ENCODE measurements around the gene M6PR.

DNA sequence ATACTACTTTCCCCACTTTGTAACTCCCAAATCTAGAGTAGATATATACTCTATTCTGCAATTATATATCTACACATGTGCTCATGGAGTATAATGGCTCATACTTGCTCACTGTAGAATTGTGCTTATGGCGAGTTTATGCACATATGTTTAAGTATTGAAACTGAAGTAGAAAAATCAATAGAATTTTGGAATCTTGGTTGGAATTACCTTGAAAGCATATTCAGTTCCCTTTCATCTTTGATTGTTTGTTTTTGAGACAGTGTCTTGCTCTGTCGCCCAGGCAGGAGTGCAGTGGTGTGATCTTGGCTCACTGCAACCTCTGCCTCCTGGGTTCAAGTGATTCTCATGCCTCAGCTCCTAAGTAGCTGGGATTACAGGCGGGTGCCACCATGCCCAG is 44.4 kb upstream of the M6PR start:
- no peak for TF ChIP-seq TAF1 (IDR thresholded peaks at IDR 0.05; ENCODE audit: low read depth)
- no peak for TF ChIP-seq YY1 (IDR thresholded peaks at IDR 0.05; ENCODE audit: low read depth)
- TF ChIP-seq, protein P1, sequence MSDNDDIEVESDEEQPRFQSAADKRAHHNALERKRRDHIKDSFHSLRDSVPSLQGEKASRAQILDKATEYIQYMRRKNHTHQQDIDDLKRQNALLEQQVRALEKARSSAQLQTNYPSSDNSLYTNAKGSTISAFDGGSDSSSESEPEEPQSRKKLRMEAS (IDR thresholded peaks at IDR 0.05): no peak
- no peak for TF ChIP-seq TEAD4 (IDR thresholded peaks at IDR 0.05)
- TF ChIP-seq FOXM1 (IDR thresholded peaks at IDR 0.05; ENCODE audit: borderline replicate concordance, low read depth): no peak
- TF ChIP-seq, protein P2, sequence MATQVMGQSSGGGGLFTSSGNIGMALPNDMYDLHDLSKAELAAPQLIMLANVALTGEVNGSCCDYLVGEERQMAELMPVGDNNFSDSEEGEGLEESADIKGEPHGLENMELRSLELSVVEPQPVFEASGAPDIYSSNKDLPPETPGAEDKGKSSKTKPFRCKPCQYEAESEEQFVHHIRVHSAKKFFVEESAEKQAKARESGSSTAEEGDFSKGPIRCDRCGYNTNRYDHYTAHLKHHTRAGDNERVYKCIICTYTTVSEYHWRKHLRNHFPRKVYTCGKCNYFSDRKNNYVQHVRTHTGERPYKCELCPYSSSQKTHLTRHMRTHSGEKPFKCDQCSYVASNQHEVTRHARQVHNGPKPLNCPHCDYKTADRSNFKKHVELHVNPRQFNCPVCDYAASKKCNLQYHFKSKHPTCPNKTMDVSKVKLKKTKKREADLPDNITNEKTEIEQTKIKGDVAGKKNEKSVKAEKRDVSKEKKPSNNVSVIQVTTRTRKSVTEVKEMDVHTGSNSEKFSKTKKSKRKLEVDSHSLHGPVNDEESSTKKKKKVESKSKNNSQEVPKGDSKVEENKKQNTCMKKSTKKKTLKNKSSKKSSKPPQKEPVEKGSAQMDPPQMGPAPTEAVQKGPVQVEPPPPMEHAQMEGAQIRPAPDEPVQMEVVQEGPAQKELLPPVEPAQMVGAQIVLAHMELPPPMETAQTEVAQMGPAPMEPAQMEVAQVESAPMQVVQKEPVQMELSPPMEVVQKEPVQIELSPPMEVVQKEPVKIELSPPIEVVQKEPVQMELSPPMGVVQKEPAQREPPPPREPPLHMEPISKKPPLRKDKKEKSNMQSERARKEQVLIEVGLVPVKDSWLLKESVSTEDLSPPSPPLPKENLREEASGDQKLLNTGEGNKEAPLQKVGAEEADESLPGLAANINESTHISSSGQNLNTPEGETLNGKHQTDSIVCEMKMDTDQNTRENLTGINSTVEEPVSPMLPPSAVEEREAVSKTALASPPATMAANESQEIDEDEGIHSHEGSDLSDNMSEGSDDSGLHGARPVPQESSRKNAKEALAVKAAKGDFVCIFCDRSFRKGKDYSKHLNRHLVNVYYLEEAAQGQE (IDR thresholded peaks at IDR 0.05; ENCODE audit: low read depth): no peak
- TF ChIP-seq ZBTB7A (IDR thresholded peaks at IDR 0.05; ENCODE audit: low read depth): no peak
- TF ChIP-seq, protein P3, sequence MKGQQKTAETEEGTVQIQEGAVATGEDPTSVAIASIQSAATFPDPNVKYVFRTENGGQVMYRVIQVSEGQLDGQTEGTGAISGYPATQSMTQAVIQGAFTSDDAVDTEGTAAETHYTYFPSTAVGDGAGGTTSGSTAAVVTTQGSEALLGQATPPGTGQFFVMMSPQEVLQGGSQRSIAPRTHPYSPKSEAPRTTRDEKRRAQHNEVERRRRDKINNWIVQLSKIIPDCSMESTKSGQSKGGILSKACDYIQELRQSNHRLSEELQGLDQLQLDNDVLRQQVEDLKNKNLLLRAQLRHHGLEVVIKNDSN (IDR thresholded peaks at IDR 0.05): no peak
- no peak for TF ChIP-seq CREB1 (IDR thresholded peaks at IDR 0.05; ENCODE audit: low read depth)
- no peak for TF ChIP-seq CEBPB (IDR thresholded peaks at IDR 0.05)
- TF ChIP-seq RAD21 (IDR thresholded peaks at IDR 0.05; ENCODE audit: low read depth): no peak
- TF ChIP-seq EP300 (IDR thresholded peaks at IDR 0.05; ENCODE audit: borderline replicate concordance): no peak
- TF ChIP-seq TCF12 (IDR thresholded peaks at IDR 0.05; ENCODE audit: low read depth): no peak
- TF ChIP-seq EGR1 (IDR thresholded peaks at IDR 0.05): no peak
